Stimulated activated CD4-positive, alpha-beta T cell treated with anti-CD3 and anti-CD28 coated beads, Interleukin-2, amount 100 ng/mL, for 24 hours (primary cell): ENCODE data around the gene LILRB5.
"Not testable (repeated sequence)": the region's sequence is repeated elsewhere in the genome, so short reads cannot be mapped to it uniquely, and the experiment has no call there.

Experiments
- DNase-seq, 2 donors: peaks; one replicate each; pipeline ENCODE4 v3.0.0-alpha.2; 2020

The LILRB5 gene

DNA sequence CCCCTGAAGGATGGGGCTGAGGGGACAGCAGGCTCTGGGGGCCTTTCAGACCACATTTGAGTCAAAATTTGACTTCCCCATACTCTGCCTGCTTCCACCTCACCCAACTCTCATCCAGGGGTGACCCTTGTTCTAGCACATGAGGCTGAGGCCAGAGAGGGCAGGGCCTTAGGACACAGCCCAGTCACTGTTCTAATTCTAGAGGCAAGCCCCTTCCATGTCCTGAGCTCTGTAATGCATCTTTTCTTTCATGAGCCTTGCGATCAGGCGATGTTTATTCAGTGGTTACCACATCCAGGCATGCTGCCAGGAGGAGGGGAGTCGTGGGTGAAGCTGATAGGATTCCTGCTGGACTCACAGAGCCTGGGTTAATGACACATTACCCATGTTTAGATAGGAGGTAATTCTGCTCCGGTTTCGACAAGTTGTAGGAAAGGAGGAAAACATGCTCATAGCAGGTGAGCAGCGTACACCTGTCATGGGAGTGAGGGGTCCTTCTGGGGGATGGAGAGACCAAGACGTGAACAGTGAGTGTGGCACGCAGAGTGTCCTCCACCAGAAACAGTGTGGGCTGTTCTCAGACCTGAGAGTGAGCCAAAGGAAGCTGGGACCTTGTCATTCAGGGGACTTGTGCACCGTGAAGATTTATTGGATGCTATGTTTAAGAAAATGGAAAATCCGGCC lies 47.1 kb downstream of the LILRB5 start:
- peak in 1 of 2 donors; percentile 51 for DNase-seq

DNA sequence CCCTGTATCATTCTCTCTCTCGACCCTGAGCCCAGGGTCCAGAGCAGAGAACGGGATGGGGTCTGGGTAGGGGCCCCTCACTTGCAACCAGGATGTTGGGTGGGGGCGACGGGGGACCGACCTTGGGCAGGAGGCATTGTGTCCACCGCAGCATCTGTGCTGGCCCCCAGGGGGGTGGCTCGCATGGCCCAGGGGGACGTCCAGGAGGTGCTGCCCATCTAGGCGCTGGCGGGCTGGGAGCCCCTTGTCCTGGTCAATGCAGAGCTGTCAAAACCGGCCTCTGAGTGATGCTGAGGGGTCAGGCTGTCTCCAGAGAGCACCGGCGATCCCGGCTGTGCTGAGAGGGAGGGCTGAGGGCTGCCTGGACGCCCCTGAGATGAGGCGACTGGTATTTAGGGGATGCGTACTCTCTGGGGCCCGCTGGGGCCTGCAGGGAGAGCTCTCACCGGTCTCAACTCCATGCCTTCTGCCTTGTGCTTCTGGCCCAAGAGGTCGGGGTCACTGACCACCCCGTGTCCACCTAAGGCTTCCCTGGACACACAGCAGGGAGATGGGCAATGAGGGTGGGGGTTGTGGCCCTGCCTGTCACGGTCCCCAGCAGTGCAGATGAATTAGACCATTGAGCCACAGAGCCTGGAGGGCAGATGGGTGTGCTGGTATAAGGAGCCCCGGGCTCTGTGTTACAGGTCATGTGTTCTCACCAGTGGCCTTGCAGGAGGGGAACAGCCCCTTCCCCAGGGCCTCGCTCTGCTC lies 47.8 kb downstream of the LILRB5 start:
- peak; percentile 40 to 47 for DNase-seq

- peak in 1 of 2 donors; percentile 44 for DNase-seq
These were observed 48.4 kb downstream of the LILRB5 start for GRCh38 chr19:54208784-54209057.

DNA sequence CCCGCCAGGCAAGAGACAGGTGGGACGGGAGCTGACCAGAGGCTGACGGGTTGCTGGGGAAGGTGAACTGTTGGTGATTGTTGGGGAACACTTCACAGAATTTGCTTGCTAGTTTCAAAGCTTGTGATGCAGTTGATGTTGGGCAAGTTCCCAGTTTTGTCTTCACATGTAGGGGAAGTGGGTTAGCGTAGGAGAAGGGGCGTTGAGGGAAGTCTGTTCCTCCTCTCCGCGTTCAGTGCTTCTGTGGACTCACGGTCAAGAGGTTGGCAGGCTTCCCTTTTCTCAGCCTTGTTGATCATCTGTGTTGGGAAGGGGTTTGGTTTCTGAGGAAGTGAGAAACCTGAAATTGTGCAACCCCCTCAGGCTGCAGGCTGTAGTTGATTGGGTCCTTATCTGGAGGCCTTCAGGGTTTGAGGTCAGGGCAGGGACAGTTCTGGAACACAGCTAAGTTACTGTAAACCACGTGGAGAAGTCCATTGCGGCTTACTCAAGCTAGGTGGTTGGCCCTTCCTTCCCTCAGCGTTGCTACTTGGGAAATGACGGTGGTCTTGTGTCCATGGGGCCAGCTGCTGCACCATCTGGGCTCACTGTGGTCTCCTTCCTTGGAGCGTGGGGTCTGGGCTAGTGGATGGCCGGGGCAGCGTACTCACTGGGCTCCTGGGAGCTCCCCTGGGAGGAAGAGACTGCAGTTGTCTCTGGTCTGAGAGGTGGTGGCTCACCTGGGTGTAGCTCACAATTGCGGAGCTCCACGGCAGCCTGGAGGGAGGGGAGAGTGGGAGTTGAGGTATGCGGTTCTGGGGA lies 48.9 kb downstream of the LILRB5 start:
- peak; percentile 58 to 66 for DNase-seq

- DNase-seq = peak in 1 of 2 donors; percentile 33
These were observed 49.4 kb downstream of the LILRB5 start for GRCh38 chr19:54207676-54207982.

DNA sequence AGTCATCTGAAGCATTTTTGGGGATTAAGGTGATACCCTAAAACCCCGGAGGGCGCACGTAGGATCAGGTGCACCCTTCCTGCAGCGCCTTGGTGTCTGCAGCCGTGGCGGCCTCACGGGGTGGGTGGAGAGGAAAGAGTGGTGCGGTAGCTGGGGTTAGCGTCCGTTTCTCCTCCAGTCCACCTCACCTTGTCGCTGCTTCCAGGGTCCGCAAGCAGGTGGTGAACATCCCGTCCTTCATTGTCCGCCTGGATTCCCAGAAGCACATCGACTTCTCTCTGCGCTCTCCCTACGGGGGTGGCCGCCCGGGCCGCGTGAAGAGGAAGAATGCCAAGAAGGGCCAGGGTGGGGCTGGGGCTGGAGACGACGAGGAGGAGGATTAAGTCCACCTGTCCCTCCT lies 49.9 kb downstream of the LILRB5 start:
- DNase-seq = not testable (repeated sequence)

DNA sequence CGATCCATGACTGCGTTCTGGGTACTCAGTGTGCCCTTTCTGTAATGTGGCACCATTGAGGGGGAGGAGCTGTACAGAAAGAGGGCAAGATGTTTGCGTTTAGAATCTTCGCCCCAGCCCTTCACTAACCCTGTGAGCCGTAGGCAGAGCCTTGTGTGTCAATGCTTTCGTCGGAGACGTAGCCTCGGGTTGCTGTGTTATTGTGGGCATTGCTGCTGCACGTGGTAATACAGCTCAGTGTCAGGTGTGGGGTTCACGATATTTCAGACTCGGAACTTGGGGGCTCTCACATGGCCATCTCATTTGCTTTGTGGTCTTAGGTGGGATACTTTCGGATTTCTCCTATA lies 50.3 kb downstream of the LILRB5 start:
- no peak for DNase-seq

GRCh38 chr19:54206030-54206830 lies 50.8 kb downstream of the LILRB5 start:
- no peak for DNase-seq

DNA sequence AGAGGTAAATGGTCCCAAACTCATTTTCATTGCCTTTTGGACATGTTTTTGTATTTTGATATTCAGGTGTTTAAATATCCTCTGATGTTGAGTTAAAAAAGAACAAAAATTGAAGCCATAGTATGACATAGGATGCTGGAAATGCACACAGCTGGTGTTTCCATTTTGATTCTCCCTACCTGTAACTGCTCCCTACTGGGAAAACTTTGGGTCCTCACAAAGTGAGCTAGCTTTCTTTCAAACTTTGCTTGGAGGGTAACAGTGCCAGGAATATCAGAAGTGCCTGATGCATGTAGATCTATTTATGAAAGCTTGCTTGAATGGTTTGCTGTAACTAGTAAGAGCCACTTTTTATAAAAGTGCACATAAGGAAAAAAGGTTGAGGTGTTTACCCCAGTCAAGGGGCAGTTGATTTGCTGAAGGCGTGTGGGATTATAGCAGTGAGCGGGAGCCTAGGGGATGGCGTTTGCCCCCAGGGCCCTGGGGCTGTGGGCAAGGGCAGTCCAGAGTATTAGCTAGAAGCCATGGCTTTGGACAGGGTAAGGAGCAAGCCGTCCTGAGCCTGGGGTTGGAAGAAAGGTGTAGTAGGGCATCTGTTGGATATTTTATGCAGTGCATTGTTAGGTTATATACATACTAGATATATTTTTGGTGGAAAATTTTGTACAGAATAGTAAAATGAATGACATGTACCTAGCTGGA lies 52.2 kb downstream of the LILRB5 start:
- DNase-seq = no peak

DNA sequence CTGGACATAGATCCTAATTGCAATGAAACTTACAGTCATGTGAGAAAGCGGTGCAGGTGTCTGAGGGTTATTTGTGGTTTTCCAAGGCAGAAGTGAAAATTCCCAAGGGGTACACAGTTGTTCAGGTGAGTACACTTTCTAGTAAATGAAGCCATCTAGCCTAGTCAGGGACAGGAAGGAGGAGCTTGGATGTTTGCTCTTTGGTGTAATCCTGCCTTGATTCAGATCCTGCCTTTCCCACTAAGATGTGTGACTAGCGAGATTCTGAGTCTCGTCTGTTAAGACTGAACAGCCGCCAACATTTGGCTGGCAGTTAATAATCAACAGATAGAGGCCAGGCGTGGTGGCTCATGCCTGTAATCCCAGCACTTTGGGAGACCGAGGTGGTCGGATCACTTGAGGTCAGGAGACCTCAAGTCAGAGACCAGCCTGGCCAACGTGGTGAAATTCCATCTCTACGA lies 53.9 kb downstream of the LILRB5 start:
- DNase-seq = no peak

- no peak for DNase-seq
These were observed 55.1 kb downstream of the LILRB5 start for GRCh38 chr19:54201980-54202379.

GRCh38 chr19:54201172-54201701 lies 55.8 kb downstream of the LILRB5 start:
- no peak for DNase-seq
